Colonic mucosa (tissue), 4 donors: ENCODE data around the gene ADRA2C. TPM values are rescaled to one million over a fixed set of nuclear protein-coding genes. Genes with fewer than 3 reads are reported as not detected.

Source experiments
- DNase-seq: peaks from one replicate; pipeline ENCODE4 v3.0.0-alpha.2; 2020
- H3K27ac ChIP-seq: fragments of 200-600 bp; one replicate; pipeline ENCODE4 v1.8.0; 2021
- H3K27me3 ChIP-seq: fragments of 200-600 bp; one replicate; pipeline ENCODE4 v1.8.0; 2021
- H3K36me3 ChIP-seq: fragments of 200-600 bp; one replicate; pipeline ENCODE4 v1.8.0; 2021
- H3K4me1 ChIP-seq: fragments of 200-600 bp; one replicate; pipeline ENCODE4 v1.8.0; 2021; ENCODE audit warnings: mild to moderate bottlenecking
- H3K4me3 ChIP-seq: fragments of 200-600 bp; one replicate; pipeline ENCODE4 v1.8.0; 2021
- H3K9ac ChIP-seq, 2 donors: one replicate each; pipeline ENCODE4 v1.7.0; 2013; ENCODE audit warnings: control low read depth in 2 of 2, low read depth in 2 of 2, low read length in 2 of 2
- H3K9me3 ChIP-seq: fragments of 200-600 bp; one replicate; pipeline ENCODE4 v1.8.0; 2021
- CTCF ChIP-seq: fragments of 200-600 bp; IDR thresholded peaks from one replicate; pipeline ENCODE4 v1.8.0; 2022; ENCODE audit warnings: antibody characterized with exemption, mild to moderate bottlenecking
- intact Hi-C: fragments of 100-400 bp; cut with DNase I; formaldehyde crosslinking; loops from one replicate; pipeline ENCODE4 v1.14.1; 2022
- total RNA-seq, 2 donors: library from RNA; stranded (reverse); fragmentation: NEBNext Ultra II Directional in 1 of 2; extraction: Animal tissue kit (Norgen Biotek cat#: 25700) in 1 of 2; gene quantifications; one replicate each; pipeline ENCODE4 v1.2.1, GENCODE V29; 2021
- donor health status: healthy.
- donor health status: DM: no; HTN: no; CAD: no.
- donor health status: DM: no; HTN: no; CAD: no.

The ADRA2C gene
- total RNA-seq, 2 donors from 2014 or later: 0.61 to 0.69 TPM

- H3K36me3 ChIP-seq: no peaks in the 10 kb centered on the region
- DNase-seq: no peak
- no peaks in the 10 kb centered on the region for H3K27me3 ChIP-seq
- H3K9me3 ChIP-seq: no peaks in the 10 kb centered on the region
- H3K27ac ChIP-seq: no peak overlapping the region
- intact Hi-C loops: no loop called here
- TF ChIP-seq CTCF: no peak
- H3K4me1 ChIP-seq: no peaks in the 10 kb centered on the region
- H3K9ac ChIP-seq: no peak overlapping the region
- H3K4me3 ChIP-seq: no peak overlapping the region
Measured at GRCh38 chr4:3799496-3799895, 33.3 kb downstream of the ADRA2C start.

GRCh38 chr4:3800351-3800750 lies 34.2 kb downstream of the ADRA2C start:
- intact Hi-C loops: no loop called here
- DNase-seq: no peak

GRCh38 chr4:3801521-3801920 lies 35.3 kb downstream of the ADRA2C start:
- no peak for TF ChIP-seq CTCF
- H3K9ac ChIP-seq: no peak overlapping the region
- H3K27ac ChIP-seq: no peak overlapping the region
- intact Hi-C loops: no loop called here
- no peaks in the 10 kb centered on the region for H3K9me3 ChIP-seq
- H3K4me1 ChIP-seq: no peaks in the 10 kb centered on the region
- no peaks in the 10 kb centered on the region for H3K27me3 ChIP-seq
- H3K4me3 ChIP-seq: no peak overlapping the region
- no peaks in the 10 kb centered on the region for H3K36me3 ChIP-seq
- DNase-seq: no peak

More at GRCh38 chr4:3800351-3800750, 34.2 kb downstream of the ADRA2C start:
- TF ChIP-seq CTCF: no peak
- H3K36me3 ChIP-seq: no peaks in the 10 kb centered on the region
- no peaks in the 10 kb centered on the region for H3K9me3 ChIP-seq
- H3K4me3 ChIP-seq: no peak overlapping the region
- no peak overlapping the region for H3K27ac ChIP-seq
- H3K27me3 ChIP-seq: no peaks in the 10 kb centered on the region
- H3K4me1 ChIP-seq: no peaks in the 10 kb centered on the region
- no peak overlapping the region for H3K9ac ChIP-seq

GRCh38 chr4:3801931-3802550 lies 35.9 kb downstream of the ADRA2C start:
- H3K9ac ChIP-seq: no peak overlapping the region
- no peaks in the 10 kb centered on the region for H3K27me3 ChIP-seq
- intact Hi-C loops: no loop called here
- DNase-seq: no peak
- TF ChIP-seq CTCF: no peak
- H3K4me1 ChIP-seq: no peaks in the 10 kb centered on the region
- H3K36me3 ChIP-seq: no peaks in the 10 kb centered on the region
- no peak overlapping the region for H3K4me3 ChIP-seq
- H3K9me3 ChIP-seq: no peaks in the 10 kb centered on the region
- H3K27ac ChIP-seq: no peak overlapping the region

GRCh38 chr4:3802571-3803474 lies 36.6 kb downstream of the ADRA2C start:
- no peaks in the 10 kb centered on the region for H3K9me3 ChIP-seq
- H3K36me3 ChIP-seq: no peaks in the 10 kb centered on the region
- no peak overlapping the region for H3K4me3 ChIP-seq
- H3K27ac ChIP-seq: no peak overlapping the region
- intact Hi-C loops: no loop called here
- no peak overlapping the region for H3K9ac ChIP-seq
- no peak for TF ChIP-seq CTCF
- no peaks in the 10 kb centered on the region for H3K27me3 ChIP-seq
- H3K4me1 ChIP-seq: no peaks in the 10 kb centered on the region
- DNase-seq: no peak
